ENCODE data around the gene IGDCC3. TPM values are rescaled to one million over a fixed set of nuclear protein-coding genes. Genes with fewer than 3 reads are reported as not detected.

Gene IGDCC3
- total RNA-seq, 1 experiment from 2014 or later, result 53.5 TPM

- no peaks in the 10 kb centered on the region for H3K27me3 Mint-ChIP-seq (ENCODE audit: low read depth)
- H3K27ac Mint-ChIP-seq, result peak overlapping the region; percentile 52
- ATAC-seq, result no peak
- no peaks in the 10 kb centered on the region for H3K9me3 Mint-ChIP-seq
- TF ChIP-seq IRF2 (CRISPR knock-in tag; IDR thresholded peaks at IDR 0.05; ENCODE audit: borderline replicate concordance, low read depth), result no peak
- TF ChIP-seq, protein P1, sequence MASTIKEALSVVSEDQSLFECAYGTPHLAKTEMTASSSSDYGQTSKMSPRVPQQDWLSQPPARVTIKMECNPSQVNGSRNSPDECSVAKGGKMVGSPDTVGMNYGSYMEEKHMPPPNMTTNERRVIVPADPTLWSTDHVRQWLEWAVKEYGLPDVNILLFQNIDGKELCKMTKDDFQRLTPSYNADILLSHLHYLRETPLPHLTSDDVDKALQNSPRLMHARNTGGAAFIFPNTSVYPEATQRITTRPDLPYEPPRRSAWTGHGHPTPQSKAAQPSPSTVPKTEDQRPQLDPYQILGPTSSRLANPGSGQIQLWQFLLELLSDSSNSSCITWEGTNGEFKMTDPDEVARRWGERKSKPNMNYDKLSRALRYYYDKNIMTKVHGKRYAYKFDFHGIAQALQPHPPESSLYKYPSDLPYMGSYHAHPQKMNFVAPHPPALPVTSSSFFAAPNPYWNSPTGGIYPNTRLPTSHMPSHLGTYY (CRISPR knock-in tag; IDR thresholded peaks at IDR 0.05), result no peak
- no peak for TF ChIP-seq PRRX2 (CRISPR knock-in tag; IDR thresholded peaks at IDR 0.05)
- TF ChIP-seq CREB1 (CRISPR knock-in tag; IDR thresholded peaks at IDR 0.05), result no peak
- no peak for TF ChIP-seq ATF2 (CRISPR knock-in tag; IDR thresholded peaks at IDR 0.05; ENCODE audit: borderline replicate concordance, low read depth)
- no peak for TF ChIP-seq PREB (CRISPR knock-in tag; IDR thresholded peaks at IDR 0.05; ENCODE audit: borderline replicate concordance)
- no peak for DNase-seq (ENCODE audit: low spot score)
- H3K36me3 Mint-ChIP-seq, result no peaks in the 10 kb centered on the region; the same call in 1 of the 2 replicates
- H3K4me3 Mint-ChIP-seq, result no peak overlapping the region
- ChIA-PET CTCF (interaction anchor here (1.4 to 4.2 kb wide), 2 partner anchors 11 kb away, joined by 11 to 36 read pairs; no protein-coding TSS in a partner anchor), POLR2A (no interaction called here)
- peaks cover 71% of the 10 kb centered on the region for H3K4me1 Mint-ChIP-seq
Measured at GRCh38 chr15:65411465-65412071, 33.8 kb upstream of the IGDCC3 start.

DNA sequence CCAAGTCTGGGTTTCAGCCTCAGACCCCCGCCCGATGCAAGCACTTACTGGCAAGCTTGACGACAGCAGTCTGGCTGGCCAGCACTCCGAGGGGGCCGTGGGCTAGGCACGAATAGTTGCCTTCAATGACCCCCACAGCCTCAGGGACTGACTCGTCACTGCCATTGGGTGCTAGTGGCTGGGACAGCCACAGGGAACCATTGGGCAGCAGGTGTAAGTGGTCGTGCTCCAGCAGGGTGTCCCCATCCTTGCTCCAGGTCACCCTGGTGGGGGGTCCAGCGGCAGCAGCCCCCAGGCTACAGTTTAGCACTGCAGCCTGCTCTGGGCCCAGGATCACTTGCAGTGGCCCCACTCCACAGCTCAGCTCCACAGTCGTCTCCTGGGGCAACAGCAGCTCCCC is 33.2 kb upstream of the IGDCC3 start:
- no peak for ATAC-seq
- CTCF ChIA-PET, result interaction anchor here (1.4 to 1.8 kb wide), 2 partner anchors 10 to 11 kb away, joined by 5 to 11 read pairs; no protein-coding TSS in a partner anchor
- POLR2A ChIA-PET, result interaction anchor here (1.8 kb wide), 1 partner anchor 11 kb away, joined by 6 read pairs; no protein-coding TSS in a partner anchor

More for the DNA sequence above, 33.2 kb upstream of the IGDCC3 start:
- Mint-ChIP-seq H3K4me1 (peaks cover 65% of the 10 kb centered on the region), H3K9me3 (no peaks in the 10 kb centered on the region), H3K4me3 (no peak overlapping the region), H3K27ac (peak overlapping the region; percentile 26; the same call in 1 of the 2 replicates), H3K36me3 (no peaks in the 10 kb centered on the region; the same call in 1 of the 2 replicates), H3K27me3 (ENCODE audit: low read depth) (no peaks in the 10 kb centered on the region)
- DNase-seq (ENCODE audit: low spot score), result no peak
- TF ChIP-seq, protein P2, sequence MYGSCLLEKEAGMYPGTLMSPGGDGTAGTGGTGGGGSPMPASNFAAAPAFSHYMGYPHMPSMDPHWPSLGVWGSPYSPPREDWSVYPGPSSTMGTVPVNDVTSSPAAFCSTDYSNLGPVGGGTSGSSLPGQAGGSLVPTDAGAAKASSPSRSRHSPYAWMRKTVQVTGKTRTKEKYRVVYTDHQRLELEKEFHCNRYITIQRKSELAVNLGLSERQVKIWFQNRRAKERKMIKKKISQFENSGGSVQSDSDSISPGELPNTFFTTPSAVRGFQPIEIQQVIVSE (CRISPR knock-in tag; IDR thresholded peaks at IDR 0.05; ENCODE audit: borderline replicate concordance), result no peak
- TF ChIP-seq ZNF121 (CRISPR knock-in tag; IDR thresholded peaks at IDR 0.05), result 0 out of 2 replicates have a peak, but pooled peaks have one; percentile 19
- TF ChIP-seq ARID4B (CRISPR knock-in tag; IDR thresholded peaks at IDR 0.05; ENCODE audit: borderline replicate concordance), result no peak
- no peak for TF ChIP-seq IRF2 (CRISPR knock-in tag; IDR thresholded peaks at IDR 0.05; ENCODE audit: borderline replicate concordance, low read depth)
- no peak for TF ChIP-seq EMX1 (CRISPR knock-in tag; IDR thresholded peaks at IDR 0.05)
